ENCODE results near the gene USP17L15.
A peak's percentile ranks its signal among the peaks of the same experiment; 100 is the strongest.
"Not testable (repeated sequence)": the region's sequence is repeated elsewhere in the genome, so short reads cannot be mapped to it uniquely, and the experiment has no call there.

Gene USP17L15, protein sequence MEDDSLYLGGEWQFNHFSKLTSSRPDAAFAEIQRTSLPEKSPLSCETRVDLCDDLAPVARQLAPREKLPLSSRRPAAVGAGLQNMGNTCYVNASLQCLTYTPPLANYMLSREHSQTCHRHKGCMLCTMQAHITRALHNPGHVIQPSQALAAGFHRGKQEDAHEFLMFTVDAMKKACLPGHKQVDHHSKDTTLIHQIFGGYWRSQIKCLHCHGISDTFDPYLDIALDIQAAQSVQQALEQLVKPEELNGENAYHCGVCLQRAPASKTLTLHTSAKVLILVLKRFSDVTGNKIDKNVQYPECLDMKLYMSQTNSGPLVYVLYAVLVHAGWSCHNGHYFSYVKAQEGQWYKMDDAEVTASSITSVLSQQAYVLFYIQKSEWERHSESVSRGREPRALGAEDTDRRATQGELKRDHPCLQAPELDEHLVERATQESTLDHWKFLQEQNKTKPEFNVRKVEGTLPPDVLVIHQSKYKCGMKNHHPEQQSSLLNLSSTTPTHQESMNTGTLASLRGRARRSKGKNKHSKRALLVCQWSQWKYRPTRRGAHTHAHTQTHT

DNA sequence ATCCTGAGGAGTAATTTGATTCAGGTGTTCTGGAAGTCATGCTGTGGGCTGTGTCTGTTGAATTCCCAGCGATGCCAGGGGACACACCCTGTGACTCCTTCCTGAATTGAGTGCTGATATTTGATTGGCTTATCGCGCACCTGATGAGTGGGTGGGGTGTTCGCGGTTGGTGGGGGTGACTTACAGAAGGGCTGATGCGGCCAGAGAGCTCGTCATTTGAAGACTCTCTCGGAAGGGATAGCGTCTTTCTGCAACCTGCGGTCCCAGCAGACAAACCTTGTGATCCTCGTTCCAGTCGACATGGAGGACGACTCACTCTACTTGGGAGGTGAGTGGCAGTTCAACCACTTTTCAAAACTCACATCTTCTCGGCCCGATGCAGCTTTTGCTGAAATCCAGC lies at the start of gene USP17L15:
TSS of gene USP17L15 (plus strand) at position 301 of the 400 bp plus-strand sequence. CDS start at position 301, 0 bp downstream.
- not testable (repeated sequence) for DNase-seq

DNA sequence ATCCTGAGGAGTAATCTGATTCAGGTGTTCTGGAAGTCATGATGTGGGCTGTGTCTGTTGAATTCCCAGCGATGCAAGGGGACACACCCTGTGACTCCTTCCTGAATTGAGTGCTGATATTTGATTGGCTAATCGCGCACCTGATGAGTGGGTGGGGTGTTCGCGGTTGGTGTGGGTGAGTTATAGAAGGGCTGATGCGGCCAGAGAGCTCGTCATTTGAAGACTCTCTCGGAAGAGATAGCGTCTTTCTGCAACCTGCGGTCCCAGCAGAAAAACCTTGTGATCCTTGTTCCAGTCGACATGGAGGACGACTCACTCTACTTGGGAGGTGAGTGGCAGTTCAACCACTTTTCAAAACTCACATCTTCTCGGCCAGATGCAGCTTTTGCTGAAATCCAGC lies 23.8 kb upstream of the USP17L15 start, which contains the start of gene USP17L10:
TSS of gene USP17L10 (plus strand) at position 301 of the 400 bp plus-strand sequence. CDS start at position 301, 0 bp downstream.
- DNase-seq, result not testable (repeated sequence)

DNA sequence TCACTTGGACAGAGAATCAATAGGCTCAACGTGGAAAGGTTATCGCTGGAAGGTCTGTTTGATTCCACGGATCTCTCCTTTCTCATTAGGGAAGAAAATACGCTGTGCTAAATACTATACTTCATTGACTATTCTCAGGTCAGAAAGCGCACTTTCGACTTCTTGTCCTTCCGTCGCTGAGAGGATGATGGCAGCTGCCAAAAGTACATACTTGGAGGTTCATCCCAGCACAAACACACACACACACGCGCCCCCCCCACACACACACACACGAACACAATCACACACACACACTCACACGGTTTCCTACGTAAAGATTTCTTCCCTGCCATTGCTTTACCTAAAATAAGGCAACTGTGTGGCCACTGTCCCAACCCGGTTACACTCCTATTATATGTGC lies 19.5 kb upstream of the USP17L15 start:
- DNase-seq, result not testable (repeated sequence)

DNA sequence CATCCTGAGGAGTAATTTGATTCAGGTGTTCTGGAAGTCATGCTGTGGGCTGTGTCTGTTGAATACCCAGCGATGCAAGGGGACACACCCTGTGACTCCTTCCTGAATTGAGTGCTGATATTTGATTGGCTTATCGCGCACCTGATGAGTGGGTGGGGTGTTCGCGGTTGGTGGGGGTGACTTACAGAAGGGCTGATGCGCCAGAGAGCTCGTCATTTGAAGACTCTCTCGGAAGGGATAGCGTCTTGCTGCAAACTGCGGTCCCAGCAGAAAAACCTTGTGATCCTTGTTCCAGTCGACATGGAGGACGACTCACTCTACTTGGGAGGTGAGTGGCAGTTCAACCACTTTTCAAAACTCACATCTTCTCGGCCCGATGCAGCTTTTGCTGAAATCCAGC lies 19.1 kb upstream of the USP17L15 start, which contains the start of gene USP17L11:
TSS of gene USP17L11 (plus strand) at position 301 of the 400 bp plus-strand sequence. CDS start at position 301, 0 bp downstream.
- not testable (repeated sequence) for DNase-seq

DNA sequence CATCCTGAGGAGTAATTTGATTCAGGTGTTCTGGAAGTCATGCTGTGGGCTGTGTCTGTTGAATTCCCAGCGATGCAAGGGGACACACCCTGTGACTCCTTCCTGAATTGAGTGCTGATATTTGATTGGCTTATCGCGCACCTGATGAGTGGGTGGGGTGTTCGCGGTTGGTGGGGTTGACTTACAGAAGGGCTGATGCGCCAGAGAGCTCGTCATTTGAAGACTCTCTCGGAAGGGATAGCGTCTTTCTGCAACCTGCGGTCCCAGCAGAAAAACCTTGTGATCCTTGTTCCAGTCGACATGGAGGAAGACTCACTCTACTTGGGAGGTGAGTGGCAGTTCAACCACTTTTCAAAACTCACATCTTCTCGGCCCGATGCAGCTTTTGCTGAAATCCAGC lies 14.3 kb upstream of the USP17L15 start, which contains the start of gene USP17L12:
TSS of gene USP17L12 (plus strand) at position 301 of the 400 bp plus-strand sequence. CDS start at position 301, 0 bp downstream.
- DNase-seq, result not testable (repeated sequence)

- DNase-seq, result not testable (repeated sequence)
These were observed 9.6 kb upstream of the USP17L15 start, which contains the start of gene USP17L13 for GRCh38 chr4:9224596-9224995. Gene USP17L13, plus strand, starts transcription at chr4:9224896. Its CDS starts 0 bp downstream, at chr4:9224896.

GRCh38 chr4:9230249-9230648 lies 3.9 kb upstream of the USP17L15 start:
- not testable (repeated sequence) for DNase-seq

DNA sequence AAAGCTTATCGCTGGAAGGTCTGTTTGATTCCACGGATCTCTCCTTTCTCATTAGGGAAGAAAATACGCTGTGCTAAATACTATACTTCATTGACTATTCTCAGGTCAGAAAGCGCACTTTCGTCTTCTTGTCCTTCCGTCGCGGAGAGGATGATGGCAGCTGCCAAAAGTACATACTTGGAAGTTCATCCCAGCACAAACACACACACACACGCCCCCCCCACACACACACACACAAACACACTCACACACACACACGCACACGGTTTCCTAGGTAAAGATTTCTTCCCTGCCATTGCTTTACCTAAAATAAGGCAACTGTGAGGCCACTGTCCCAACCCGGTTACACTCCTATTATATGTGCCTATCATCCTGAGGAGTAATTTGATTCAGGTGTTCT lies 4.3 kb downstream of the USP17L15 start:
- peak; percentile 4 for DNase-seq

DNA sequence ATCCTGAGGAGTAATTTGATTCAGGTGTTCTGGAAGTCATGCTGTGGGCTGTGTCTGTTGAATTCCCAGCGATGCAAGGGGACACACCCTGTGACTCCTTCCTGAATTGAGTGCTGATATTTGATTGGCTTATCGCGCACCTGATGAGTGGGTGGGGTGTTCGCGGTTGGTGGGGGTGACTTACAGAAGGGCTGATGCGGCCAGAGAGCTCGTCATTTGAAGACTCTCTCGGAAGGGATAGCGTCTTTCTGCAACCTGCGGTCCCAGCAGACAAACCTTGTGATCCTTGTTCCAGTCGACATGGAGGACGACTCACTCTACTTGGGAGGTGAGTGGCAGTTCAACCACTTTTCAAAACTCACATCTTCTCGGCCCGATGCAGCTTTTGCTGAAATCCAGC lies 9.4 kb downstream of the USP17L15 start, which contains the start of gene USP17L17:
TSS of gene USP17L17 (plus strand) at position 301 of the 400 bp plus-strand sequence. CDS start at position 301, 0 bp downstream.
- not testable (repeated sequence) for DNase-seq

DNA sequence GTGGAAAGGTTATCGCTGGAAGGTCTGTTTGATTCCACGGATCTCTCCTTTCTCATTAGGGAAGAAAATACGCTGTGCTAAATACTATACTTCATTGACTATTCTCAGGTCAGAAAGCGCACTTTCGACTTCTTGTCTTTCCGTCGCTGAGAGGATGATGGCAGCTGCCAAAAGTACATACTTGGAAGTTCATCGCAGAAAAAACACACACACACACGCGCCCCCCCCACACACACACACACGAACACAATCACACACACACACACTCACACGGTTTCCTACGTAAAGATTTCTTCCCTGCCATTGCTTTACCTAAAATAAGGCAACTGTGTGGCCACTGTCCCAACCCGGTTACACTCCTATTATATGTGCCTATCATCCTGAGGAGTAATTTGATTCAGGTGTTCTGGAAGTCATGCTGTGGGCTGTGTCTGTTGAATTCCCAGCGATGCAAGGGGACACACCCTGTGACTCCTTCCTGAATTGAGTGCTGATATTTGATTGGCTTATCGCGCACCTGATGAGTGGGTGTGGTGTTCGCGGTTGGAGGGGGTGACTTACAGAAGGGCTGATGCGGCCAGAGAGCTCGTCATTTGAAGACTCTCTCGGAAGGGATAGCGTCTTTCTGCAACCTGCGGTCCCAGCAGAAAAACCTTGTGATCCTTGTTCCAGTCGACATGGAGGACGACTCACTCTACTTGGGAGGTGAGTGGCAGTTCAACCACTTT lies 13.9 kb downstream of the USP17L15 start, which contains the start of gene USP17L18:
TSS of gene USP17L18 (plus strand) at position 678 of the 728 bp plus-strand sequence. CDS start at position 678, 0 bp downstream.
- DNase-seq, result not testable (repeated sequence)

DNA sequence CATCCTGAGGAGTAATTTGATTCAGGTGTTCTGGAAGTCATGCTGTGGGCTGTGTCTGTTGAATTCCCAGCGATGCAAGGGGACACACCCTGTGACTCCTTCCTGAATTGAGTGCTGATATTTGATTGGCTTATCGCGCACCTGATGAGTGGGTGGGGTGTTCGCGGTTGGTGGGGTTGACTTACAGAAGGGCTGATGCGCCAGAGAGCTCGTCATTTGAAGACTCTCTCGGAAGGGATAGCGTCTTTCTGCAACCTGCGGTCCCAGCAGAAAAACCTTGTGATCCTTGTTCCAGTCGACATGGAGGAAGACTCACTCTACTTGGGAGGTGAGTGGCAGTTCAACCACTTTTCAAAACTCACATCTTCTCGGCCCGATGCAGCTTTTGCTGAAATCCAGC lies 18.9 kb downstream of the USP17L15 start, which contains the start of gene USP17L19:
TSS of gene USP17L19 (plus strand) at position 301 of the 400 bp plus-strand sequence. CDS start at position 301, 0 bp downstream.
- DNase-seq, result not testable (repeated sequence)

DNA sequence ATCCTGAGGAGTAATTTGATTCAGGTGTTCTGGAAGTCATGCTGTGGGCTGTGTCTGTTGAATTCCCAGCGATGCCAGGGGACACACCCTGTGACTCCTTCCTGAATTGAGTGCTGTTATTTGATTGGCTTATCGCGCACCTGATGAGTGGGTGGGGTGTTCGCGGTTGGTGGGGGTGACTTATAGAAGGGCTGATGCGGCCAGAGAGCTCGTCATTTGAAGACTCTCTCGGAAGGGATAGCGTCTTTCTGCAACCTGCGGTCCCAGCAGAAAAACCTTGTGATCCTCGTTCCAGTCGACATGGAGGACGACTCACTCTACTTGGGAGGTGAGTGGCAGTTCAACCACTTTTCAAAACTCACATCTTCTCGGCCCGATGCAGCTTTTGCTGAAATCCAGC lies 23.6 kb downstream of the USP17L15 start, which contains the start of gene USP17L20:
TSS of gene USP17L20 (plus strand) at position 301 of the 400 bp plus-strand sequence. CDS start at position 301, 0 bp downstream.
- DNase-seq, result not testable (repeated sequence)

- not testable (repeated sequence) for DNase-seq
These were observed 28.4 kb downstream of the USP17L15 start, which contains the start of gene USP17L21 for GRCh38 chr4:9262572-9262971. Gene USP17L21, plus strand, starts transcription at chr4:9262872. Its CDS starts 0 bp downstream, at chr4:9262872.

GRCh38 chr4:9267319-9267718 lies 33.1 kb downstream of the USP17L15 start, which contains the start of gene USP17L22:
Gene USP17L22, plus strand, starts transcription at chr4:9267619. Its CDS starts 0 bp downstream, at chr4:9267619.
- DNase-seq, result not testable (repeated sequence)

DNA sequence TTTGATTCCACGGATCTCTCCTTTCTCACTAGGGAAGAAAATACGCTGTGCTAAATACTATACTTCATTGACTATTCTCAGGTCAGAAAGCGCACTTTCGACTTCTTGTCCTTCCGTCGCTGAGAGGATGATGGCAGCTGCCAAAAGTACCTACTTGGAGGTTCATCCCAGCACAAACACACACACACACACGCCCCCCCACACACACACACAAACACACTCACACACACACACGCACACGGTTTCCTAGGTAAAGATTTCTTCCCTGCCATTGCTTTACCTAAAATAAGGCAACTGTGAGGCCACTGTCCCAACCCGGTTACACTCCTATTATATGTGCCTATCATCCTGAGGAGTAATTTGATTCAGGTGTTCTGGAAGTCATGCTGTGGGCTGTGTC lies 37.5 kb downstream of the USP17L15 start:
- not testable (repeated sequence) for DNase-seq

All from CD4-positive, alpha-beta T cell treated with Interferon gamma for 1 hour (primary cell).